Activated CD8-positive, alpha-beta T cell treated with anti-CD3 and anti-CD28 coated beads, Interleukin-2, amount 10 ng/mL, durations not matched to agents 7 days and 5 days (primary cell): ENCODE measurements around the gene FARP1. TPM values are rescaled to one million over a fixed set of nuclear protein-coding genes. Genes with fewer than 3 reads are reported as not detected.
A peak's percentile ranks its signal among the peaks of the same experiment; 100 is the strongest.

Experiments
- ATAC-seq: fragments of 150-1000 bp; cut with Tn5 transposase; one replicate; pipeline ENCODE4 v1.10.0; 2021; ENCODE audit warnings: moderate library complexity
- CTCF ChIA-PET: fragments of 350-600 bp; sonication (Branson Sonifier 250); formaldehyde crosslinking; loops from one replicate; lab custom pipeline; 2021; ENCODE audit warnings: antibody characterized with exemption; lab: Charles Lee
- POLR2A ChIA-PET: fragments of 350-600 bp; sonication (Branson Sonifier 250); formaldehyde crosslinking; loops from one replicate; lab custom pipeline; 2021; ENCODE audit warnings: antibody characterized with exemption; lab: Charles Lee
- DNase-seq: peaks from one replicate; pipeline ENCODE4 v3.0.0-alpha.2; 2020
- H3K27ac Mint-ChIP-seq: one replicate; pipeline ENCODE4 v1.8.0; 2021; ENCODE audit warnings: mild to moderate bottlenecking, mixed read lengths
- H3K27me3 Mint-ChIP-seq: one replicate; pipeline ENCODE4 v1.8.0; 2021; ENCODE audit warnings: low read depth, mixed read lengths
- H3K36me3 Mint-ChIP-seq: one replicate; pipeline ENCODE4 v1.8.0; 2021; ENCODE audit warnings: low read depth, mixed read lengths
- H3K4me1 Mint-ChIP-seq: one replicate; pipeline ENCODE4 v1.8.0; 2021; ENCODE audit warnings: low read depth, mixed read lengths
- H3K4me3 Mint-ChIP-seq: one replicate; pipeline ENCODE4 v1.8.0; 2021; ENCODE audit warnings: mild to moderate bottlenecking, mixed read lengths
- H3K9me3 Mint-ChIP-seq: one replicate; pipeline ENCODE4 v1.8.0; 2022; ENCODE audit warnings: mixed read lengths; ENCODE audit not compliant: insufficient read depth
- total RNA-seq, 2 experiments: library from RNA; stranded (reverse); gene quantifications; one replicate each; pipeline ENCODE4 v1.2.3, GENCODE V29; 2021

Gene FARP1
- total RNA-seq, 2 experiments from 2014 or later: 1.1 to 1.2 TPM

- Mint-ChIP-seq H3K27ac (no peak overlapping the region), H3K36me3 (peaks cover 10% of the 10 kb centered on the region), H3K4me1 (peaks cover 34% of the 10 kb centered on the region), H3K4me3 (no peak overlapping the region), H3K9me3 (no peaks in the 10 kb centered on the region), H3K27me3 (no peaks in the 10 kb centered on the region)
- POLR2A ChIA-PET: no interaction called here
- CTCF ChIA-PET: no interaction called here
- no peak for ATAC-seq
- no peak for DNase-seq
Measured at GRCh38 chr13:98493042-98493712, 350.3 kb downstream of the FARP1 start.

- H3K27me3 Mint-ChIP-seq: no peaks in the 10 kb centered on the region
- H3K27ac Mint-ChIP-seq: no peak overlapping the region
- H3K36me3 Mint-ChIP-seq: peaks cover 18% of the 10 kb centered on the region
- peaks cover 34% of the 10 kb centered on the region for H3K4me1 Mint-ChIP-seq
- H3K9me3 Mint-ChIP-seq: no peaks in the 10 kb centered on the region
- no peak for DNase-seq
- ChIA-PET POLR2A (no interaction called here), CTCF (no interaction called here)
- no peak overlapping the region for H3K4me3 Mint-ChIP-seq
- ATAC-seq: no peak
Measured at GRCh38 chr13:98494769-98495168, 351.9 kb downstream of the FARP1 start.

- Mint-ChIP-seq H3K27me3 (no peaks in the 10 kb centered on the region), H3K27ac (peak overlapping the region; percentile 52), H3K4me1 (peaks cover 27% of the 10 kb centered on the region), H3K36me3 (peaks cover 23% of the 10 kb centered on the region), H3K4me3 (no peak overlapping the region), H3K9me3 (no peaks in the 10 kb centered on the region)
- ChIA-PET POLR2A (no interaction called here), CTCF (interaction anchor here (0.8 kb wide), 1 partner anchor 8 kb away, joined by 3 read pairs; no protein-coding TSS in a partner anchor)
- no peak for DNase-seq
- ATAC-seq: no peak
Measured at GRCh38 chr13:98495627-98496478, 353.0 kb downstream of the FARP1 start.

GRCh38 chr13:98496479-98496791 lies 353.5 kb downstream of the FARP1 start:
- peaks cover 26% of the 10 kb centered on the region for H3K4me1 Mint-ChIP-seq
- CTCF ChIA-PET: no interaction called here
- no peak overlapping the region for H3K4me3 Mint-ChIP-seq
- DNase-seq (no peak), ATAC-seq (no peak)
- no peak overlapping the region for H3K27ac Mint-ChIP-seq
- POLR2A ChIA-PET: no interaction called here
- H3K9me3 Mint-ChIP-seq: no peaks in the 10 kb centered on the region
- no peaks in the 10 kb centered on the region for H3K27me3 Mint-ChIP-seq
- peaks cover 20% of the 10 kb centered on the region for H3K36me3 Mint-ChIP-seq

- H3K27me3 Mint-ChIP-seq: no peaks in the 10 kb centered on the region
- H3K9me3 Mint-ChIP-seq: no peaks in the 10 kb centered on the region
- H3K27ac Mint-ChIP-seq: no peak overlapping the region
- no peak for DNase-seq
- H3K4me3 Mint-ChIP-seq: no peak overlapping the region
- peaks cover 26% of the 10 kb centered on the region for H3K4me1 Mint-ChIP-seq
- POLR2A ChIA-PET: no interaction called here
- peaks cover 20% of the 10 kb centered on the region for H3K36me3 Mint-ChIP-seq
- ATAC-seq: no peak
- CTCF ChIA-PET: no interaction called here
Measured at GRCh38 chr13:98496966-98497365, 354.1 kb downstream of the FARP1 start.

- no peak for ATAC-seq
- Mint-ChIP-seq H3K27me3 (no peaks in the 10 kb centered on the region), H3K4me1 (peaks cover 54% of the 10 kb centered on the region), H3K9me3 (no peaks in the 10 kb centered on the region), H3K36me3 (peaks cover 44% of the 10 kb centered on the region), H3K27ac (no peak overlapping the region), H3K4me3 (no peak overlapping the region)
- ChIA-PET POLR2A (no interaction called here), CTCF (no interaction called here)
- DNase-seq: no peak
Measured at GRCh38 chr13:98500963-98501421, 358.1 kb downstream of the FARP1 start.

GRCh38 chr13:98503175-98504028 lies 360.5 kb downstream of the FARP1 start:
- H3K9me3 Mint-ChIP-seq: no peaks in the 10 kb centered on the region
- ChIA-PET CTCF (interaction anchor here (0.6 to 2.7 kb wide), 9 partner anchors 8 to 1094 kb away, joined by 3 to 9 read pairs (median 4); no protein-coding TSS in a partner anchor), POLR2A (interaction anchor here (0.9 to 1.2 kb wide), 3 partner anchors 60 to 74 kb away, joined by 3 read pairs; partner anchors contain the start of gene STK24)
- ATAC-seq (no peak), DNase-seq (no peak)
- H3K27me3 Mint-ChIP-seq: no peaks in the 10 kb centered on the region
- peaks cover 46% of the 10 kb centered on the region for H3K4me1 Mint-ChIP-seq
- no peak overlapping the region for H3K4me3 Mint-ChIP-seq
- peaks cover 47% of the 10 kb centered on the region for H3K36me3 Mint-ChIP-seq
- H3K27ac Mint-ChIP-seq: no peak overlapping the region

GRCh38 chr13:98504029-98504351 lies 361.1 kb downstream of the FARP1 start:
- Mint-ChIP-seq H3K4me1 (peaks cover 51% of the 10 kb centered on the region), H3K27ac (no peak overlapping the region), H3K36me3 (peaks cover 49% of the 10 kb centered on the region), H3K27me3 (no peaks in the 10 kb centered on the region), H3K9me3 (no peaks in the 10 kb centered on the region), H3K4me3 (no peak overlapping the region)
- DNase-seq (no peak), ATAC-seq (no peak)
- ChIA-PET CTCF (interaction anchor here (0.6 to 2.7 kb wide), 9 partner anchors 8 to 1094 kb away, joined by 3 to 9 read pairs (median 4); no protein-coding TSS in a partner anchor), POLR2A (interaction anchor here (0.7 to 1.2 kb wide), 4 partner anchors 28 to 73 kb away, joined by 3 to 4 read pairs (median 3); partner anchors contain the start of gene STK24)

- H3K36me3 Mint-ChIP-seq: peaks cover 48% of the 10 kb centered on the region
- ATAC-seq: peak; percentile 90
- H3K4me1 Mint-ChIP-seq: peaks cover 56% of the 10 kb centered on the region
- ChIA-PET POLR2A (interaction anchor here (0.7 to 1.2 kb wide), 5 partner anchors 11 to 73 kb away, joined by 3 to 5 read pairs (median 3); partner anchors contain the start of gene STK24), CTCF (interaction anchor here (0.7 to 2.7 kb wide), 10 partner anchors 9 to 162 kb away, joined by 3 to 9 read pairs (median 4); no protein-coding TSS in a partner anchor)
- H3K27ac Mint-ChIP-seq: no peak overlapping the region
- no peaks in the 10 kb centered on the region for H3K9me3 Mint-ChIP-seq
- no peaks in the 10 kb centered on the region for H3K27me3 Mint-ChIP-seq
- peak; percentile 69 for DNase-seq
- no peak overlapping the region for H3K4me3 Mint-ChIP-seq
Measured at GRCh38 chr13:98504371-98504963, 361.6 kb downstream of the FARP1 start.
